Tibial nerve (tissue), 3 donors: ENCODE data around the gene GMDS.

Source experiments
- CTCF ChIP-seq, 5 experiments: fragments of 200-600 bp in 3 of 5; fragments of 450-650 bp in 2 of 5; sonication (generic) in 3 of 5; IDR thresholded peaks; one replicate each; pipeline ENCODE4 v1.5.1; 2016 to 2019; ENCODE audit warnings: antibody characterized with exemption in 5 of 5, mild to moderate bottlenecking in 3 of 5, moderate library complexity in 2 of 5
- POLR2A ChIP-seq, 2 donors: fragments of 450-650 bp; IDR thresholded peaks; one replicate each; pipeline ENCODE4 v1.6.1; 2017; ENCODE audit warnings: antibody characterized with exemption in 2 of 2, mild to moderate bottlenecking in 2 of 2, moderate library complexity in 2 of 2

DNA sequence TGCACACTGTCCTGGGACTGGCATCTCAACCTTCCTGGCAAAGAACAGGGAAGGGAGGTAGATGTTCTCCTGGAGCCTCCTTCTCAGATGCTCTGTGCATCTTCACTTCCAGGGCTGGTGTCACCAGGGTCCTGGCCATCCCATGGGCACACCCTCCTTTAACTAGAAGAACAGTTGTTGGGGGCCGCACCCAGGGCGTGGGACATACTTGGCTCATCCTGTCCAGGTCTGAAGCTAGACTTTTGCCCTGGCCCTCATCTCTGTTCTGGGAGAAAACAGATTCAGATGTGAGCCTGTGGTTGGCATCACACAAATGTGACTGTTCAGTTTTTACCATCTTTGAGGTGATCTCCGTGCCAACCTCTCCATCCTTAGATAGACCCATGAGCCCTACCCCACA is 594.0 kb downstream of the GMDS start:
- no peak for TF ChIP-seq CTCF (IDR thresholded peaks at IDR 0.05)
- no peak for TF ChIP-seq POLR2A (IDR thresholded peaks at IDR 0.05)
